ENCODE measurements around the gene CYP21A2. TPM values are rescaled to one million over a fixed set of nuclear protein-coding genes. Genes with fewer than 3 reads are reported as not detected.

Gene CYP21A2
- total and polyA plus RNA-seq, 2 donors (not counting 1 experiment from before 2014, with no cell fraction given) = not detected

DNA sequence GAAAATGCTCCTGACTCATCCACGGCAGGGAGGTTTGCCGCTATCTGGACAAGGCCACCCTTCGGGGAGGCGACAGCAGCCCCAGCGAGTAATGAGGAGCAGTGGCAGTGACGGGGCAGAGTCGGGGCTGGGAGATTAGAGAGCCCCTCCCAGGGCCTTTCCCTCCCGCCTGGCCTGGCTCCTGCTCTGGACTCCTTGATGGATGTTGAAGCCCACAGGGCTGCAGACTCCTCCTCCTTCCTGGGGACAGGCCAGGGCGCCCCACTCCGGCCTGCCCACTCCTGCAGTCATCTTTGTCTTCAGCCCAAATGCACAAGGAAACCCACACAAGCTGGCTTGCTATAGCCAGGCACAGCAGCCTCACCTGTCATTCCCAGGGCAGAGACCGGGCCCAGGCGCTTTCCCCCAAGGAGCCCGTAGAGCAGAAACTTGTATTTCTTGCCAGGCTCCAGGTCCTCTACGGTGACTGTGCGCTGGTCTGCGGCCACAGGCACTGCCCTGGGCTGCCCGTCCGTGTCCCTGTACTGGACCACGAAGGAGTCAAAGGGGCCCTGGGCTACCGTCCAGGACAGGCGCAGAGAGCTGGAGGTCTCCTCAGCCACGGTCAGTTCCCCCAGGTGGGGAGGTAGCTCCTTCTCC, 7.7 kb downstream of the CYP21A2 start:
- Mint-ChIP-seq H3K4me3 (no peak overlapping the region), H3K4me1 (peaks cover 5% of the 10 kb centered on the region), H3K27me3 (peaks cover 8% of the 10 kb centered on the region), H3K27ac (no peak overlapping the region), H3K9me3 (ENCODE audit: insufficient read depth) (no peaks in the 10 kb centered on the region)
- Histone ChIP-seq H3K9ac (ENCODE audit: low read length) (no peak overlapping the region), H3K9me3 (ENCODE audit: control extremely low read depth in 1 of 3, control insufficient read depth in 2 of 3, insufficient read depth in 1 of 3, low read length in 2 of 3) (no peaks in the 10 kb centered on the region), H3K4me1 (ENCODE audit: control insufficient read depth in 2 of 2, insufficient read depth in 2 of 2, low read length in 2 of 2) (peaks cover 0 to 4% of the 10 kb centered on the region in 2 donors), H3K36me3 (replicated peaks in 1 of 2; ENCODE audit: control extremely low read depth in 1 of 2, control insufficient read depth in 1 of 2, extremely low read depth in 1 of 2, insufficient read depth in 2 of 2, low read length in 1 of 2) (no peaks in the 10 kb centered on the region), H3K79me2 (ENCODE audit: control insufficient read depth, insufficient read depth, low read length) (no peaks in the 10 kb centered on the region), H4K20me1 (ENCODE audit: control insufficient read depth, insufficient read depth, low read length, poor library complexity, severe bottlenecking) (no peaks in the 10 kb centered on the region), H3K4me2 (replicated peaks; ENCODE audit: low read depth, low read length, poor library complexity, severe bottlenecking) (no peak overlapping the region), H3K27ac (ENCODE audit: low read length in 2 of 2) (no peak overlapping the region), H2AFZ (ENCODE audit: insufficient read depth, low read depth, low read length, poor library complexity, severe bottlenecking) (no peak overlapping the region), H3K27me3 (replicated peaks in 1 of 4; ENCODE audit: control extremely low read depth in 1 of 4, control insufficient read depth in 3 of 4, insufficient read depth in 4 of 4, low read length in 3 of 4) (no peaks in the 10 kb centered on the region), H3K4me3 (ENCODE audit: control extremely low read depth in 1 of 5, extremely low read depth in 1 of 5, insufficient read depth in 1 of 5, low read depth in 2 of 5, low read length in 4 of 5) (no peak overlapping the region)
- ChIA-PET CTCF (interaction anchor here (1.7 to 2.4 kb wide), 2 partner anchors 740 to 748 kb away, joined by 7 to 8 read pairs; no protein-coding TSS in a partner anchor), POLR2A (no interaction called here)
- intact Hi-C loops (cut with micrococcal nuclease) = loop anchor here (10.0 kb wide), 2 partner anchors 109 to 749 kb away; partner anchors contain the start of genes PPT2 and PRRT1
- TF ChIP-seq EZH2 (IDR thresholded peaks at IDR 0.05; ENCODE audit: borderline replicate concordance, insufficient read depth, low read depth, low read length, poor library complexity, severe bottlenecking) (no peak), CTCF (IDR thresholded peaks at IDR 0.05) (no peak)
- ATAC-seq (ENCODE audit: low read depth) = no peak
- WGBS (ENCODE audit: insufficient coverage) = 92% methylated on average over 20 of the region's 22 CpGs
- DNase-seq = no peak

DNA sequence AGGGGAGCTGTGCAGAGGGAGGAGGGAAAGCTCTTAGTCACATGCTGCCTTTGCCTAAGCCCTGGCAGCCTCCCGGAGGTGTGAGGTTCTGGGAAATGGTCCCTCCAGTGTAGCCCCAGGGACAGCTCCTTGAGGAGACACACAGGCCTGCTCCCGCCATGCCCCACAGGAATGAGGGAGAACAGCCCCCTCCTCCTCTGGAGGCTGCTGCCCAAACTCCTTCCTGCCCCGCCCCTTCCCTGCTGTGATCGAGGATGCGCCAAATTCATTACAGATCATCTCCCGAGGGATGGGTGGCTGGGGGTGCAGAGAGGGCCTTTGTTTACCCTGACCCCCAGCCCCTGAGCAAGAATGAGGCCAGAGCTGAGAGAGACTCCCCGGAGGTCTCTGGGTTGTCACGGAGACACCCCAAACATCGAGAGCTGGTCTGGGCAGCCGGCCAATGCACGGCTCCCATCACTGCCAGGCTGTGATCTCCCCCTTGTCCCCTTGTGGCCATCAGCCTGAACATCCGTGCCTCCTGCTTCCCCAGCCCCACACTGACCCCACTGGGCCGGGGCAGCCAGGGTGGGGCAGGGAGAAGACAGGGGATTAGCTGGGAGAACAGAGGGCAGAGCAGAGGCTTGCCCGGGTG, 8.4 kb downstream of the CYP21A2 start:
- Histone ChIP-seq H3K9ac (ENCODE audit: low read length) (no peak overlapping the region), H3K4me3 (ENCODE audit: control extremely low read depth in 1 of 5, extremely low read depth in 1 of 5, insufficient read depth in 1 of 5, low read depth in 2 of 5, low read length in 4 of 5) (no peak overlapping the region), H3K36me3 (replicated peaks in 1 of 2; ENCODE audit: control extremely low read depth in 1 of 2, control insufficient read depth in 1 of 2, extremely low read depth in 1 of 2, insufficient read depth in 2 of 2, low read length in 1 of 2) (no peaks in the 10 kb centered on the region), H4K20me1 (ENCODE audit: control insufficient read depth, insufficient read depth, low read length, poor library complexity, severe bottlenecking) (no peaks in the 10 kb centered on the region), H2AFZ (ENCODE audit: insufficient read depth, low read depth, low read length, poor library complexity, severe bottlenecking) (no peak overlapping the region), H3K4me2 (replicated peaks; ENCODE audit: low read depth, low read length, poor library complexity, severe bottlenecking) (no peak overlapping the region), H3K27me3 (replicated peaks in 1 of 4; ENCODE audit: control extremely low read depth in 1 of 4, control insufficient read depth in 3 of 4, insufficient read depth in 4 of 4, low read length in 3 of 4) (no peaks in the 10 kb centered on the region), H3K27ac (ENCODE audit: low read length in 2 of 2) (no peak overlapping the region), H3K79me2 (ENCODE audit: control insufficient read depth, insufficient read depth, low read length) (no peaks in the 10 kb centered on the region), H3K9me3 (ENCODE audit: control extremely low read depth in 1 of 3, control insufficient read depth in 2 of 3, insufficient read depth in 1 of 3, low read length in 2 of 3) (no peaks in the 10 kb centered on the region), H3K4me1 (ENCODE audit: control insufficient read depth in 2 of 2, insufficient read depth in 2 of 2, low read length in 2 of 2) (peaks cover 0 to 4% of the 10 kb centered on the region in 2 donors)
- no peaks in the 10 kb centered on the region for H3K9me3 Mint-ChIP-seq (ENCODE audit: insufficient read depth)
- no peak overlapping the region for H3K27ac Mint-ChIP-seq
- no peak overlapping the region for H3K4me3 Mint-ChIP-seq
- ChIA-PET POLR2A (no interaction called here), CTCF (interaction anchor here (1.7 to 2.4 kb wide), 2 partner anchors 740 to 747 kb away, joined by 7 to 8 read pairs; no protein-coding TSS in a partner anchor)
- peaks cover 12% of the 10 kb centered on the region for H3K27me3 Mint-ChIP-seq
- ATAC-seq (ENCODE audit: low read depth) (no peak), DNase-seq (no peak)
- intact Hi-C loops (cut with micrococcal nuclease) = loop anchor here (10.0 kb wide), 2 partner anchors 108 to 748 kb away; partner anchors contain the start of genes PPT2 and PRRT1
- WGBS (ENCODE audit: insufficient coverage) = 79% methylated on average over 9 of the region's 14 CpGs
- peaks cover 5% of the 10 kb centered on the region for H3K4me1 Mint-ChIP-seq
- TF ChIP-seq CTCF (IDR thresholded peaks at IDR 0.05) (no peak), EZH2 (IDR thresholded peaks at IDR 0.05; ENCODE audit: borderline replicate concordance, insufficient read depth, low read depth, low read length, poor library complexity, severe bottlenecking) (no peak)

Data from B cell (primary cell).